NCI-H510A treated with DMSO at 0.1 percent for 48 hours (cell line): ENCODE data around the gene TNPO2.
A peak's percentile ranks its signal among the peaks of the same experiment; 100 is the strongest.

ENCODE experiments used
- DNase-seq: peaks from one replicate; lab custom pipeline; 2025; lab: John Stamatoyannopoulos, UW

The TNPO2 gene

DNA sequence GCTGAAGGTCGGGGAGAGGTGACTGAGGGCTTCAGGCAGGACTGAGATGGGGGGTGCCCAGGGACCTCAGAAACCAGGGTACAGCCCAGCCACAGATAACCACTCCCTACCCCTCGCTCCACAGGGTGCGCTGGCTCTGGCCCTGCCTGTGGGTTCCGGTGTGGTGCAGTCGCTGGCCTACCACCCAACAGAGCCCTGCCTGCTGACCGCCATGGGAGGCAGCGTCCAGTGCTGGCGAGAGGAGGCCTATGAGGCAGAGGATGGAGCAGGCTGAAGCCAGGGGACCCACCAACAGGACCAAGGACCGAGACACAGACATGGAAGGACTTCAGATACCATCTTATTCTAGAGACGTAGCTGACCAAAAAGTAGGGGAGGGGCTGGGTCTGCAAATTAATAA lies 48.3 kb downstream of the TNPO2 start:
- DNase-seq, result no peak

DNA sequence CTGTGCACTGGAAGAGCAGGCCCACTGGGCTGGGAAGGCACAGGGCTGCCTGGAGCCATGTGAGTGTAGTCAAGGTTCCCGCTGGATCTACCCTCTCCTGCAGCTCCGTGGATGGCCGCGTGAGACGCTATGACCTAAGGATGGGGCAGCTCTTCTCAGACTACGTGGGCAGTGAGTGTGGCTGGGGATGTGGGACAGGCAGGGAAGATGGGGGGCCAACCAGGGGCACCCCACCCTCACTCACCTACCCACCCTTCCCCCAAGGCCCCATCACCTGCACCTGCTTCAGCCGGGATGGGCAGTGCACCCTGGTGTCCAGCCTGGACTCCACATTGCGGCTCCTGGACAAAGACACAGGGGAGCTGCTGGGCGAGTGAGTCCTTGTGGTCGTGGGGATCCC lies 51.0 kb downstream of the TNPO2 start:
- DNase-seq, result no peak

DNA sequence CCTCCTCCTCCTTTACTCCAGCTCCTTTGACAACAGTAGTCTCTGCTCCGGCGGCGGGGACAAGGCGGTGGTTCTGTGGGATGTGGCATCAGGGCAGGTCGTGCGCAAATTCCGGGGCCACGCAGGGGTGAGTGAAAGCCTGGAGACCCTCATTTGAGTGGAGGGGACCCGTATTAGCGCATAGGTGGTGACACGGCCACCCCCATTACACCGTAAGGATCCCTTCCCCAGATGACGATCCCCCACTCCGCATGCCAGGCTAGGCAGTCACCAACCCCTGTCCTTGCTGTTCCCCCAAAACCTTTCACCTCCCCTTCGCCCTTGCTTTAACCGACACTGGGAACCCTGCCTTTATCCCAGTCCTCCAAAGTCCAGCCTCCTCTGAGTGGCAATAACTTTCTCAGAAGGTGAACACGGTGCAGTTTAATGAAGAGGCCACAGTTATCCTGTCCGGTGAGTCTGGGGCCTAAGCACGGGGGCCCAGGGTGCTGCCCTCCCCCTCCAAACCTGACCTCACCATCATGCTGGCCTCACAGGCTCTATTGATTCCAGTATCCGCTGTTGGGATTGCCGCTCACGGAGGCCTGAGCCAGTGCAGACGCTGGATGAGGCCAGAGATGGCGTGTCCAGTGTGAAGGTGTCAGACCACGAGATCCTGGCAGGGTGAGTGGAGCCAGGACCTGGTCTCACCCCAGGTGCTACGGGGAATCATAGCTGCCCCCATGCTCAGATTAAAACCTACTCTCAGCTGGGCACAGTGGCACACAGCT lies 53.4 kb downstream of the TNPO2 start:
- no peak for DNase-seq

DNA sequence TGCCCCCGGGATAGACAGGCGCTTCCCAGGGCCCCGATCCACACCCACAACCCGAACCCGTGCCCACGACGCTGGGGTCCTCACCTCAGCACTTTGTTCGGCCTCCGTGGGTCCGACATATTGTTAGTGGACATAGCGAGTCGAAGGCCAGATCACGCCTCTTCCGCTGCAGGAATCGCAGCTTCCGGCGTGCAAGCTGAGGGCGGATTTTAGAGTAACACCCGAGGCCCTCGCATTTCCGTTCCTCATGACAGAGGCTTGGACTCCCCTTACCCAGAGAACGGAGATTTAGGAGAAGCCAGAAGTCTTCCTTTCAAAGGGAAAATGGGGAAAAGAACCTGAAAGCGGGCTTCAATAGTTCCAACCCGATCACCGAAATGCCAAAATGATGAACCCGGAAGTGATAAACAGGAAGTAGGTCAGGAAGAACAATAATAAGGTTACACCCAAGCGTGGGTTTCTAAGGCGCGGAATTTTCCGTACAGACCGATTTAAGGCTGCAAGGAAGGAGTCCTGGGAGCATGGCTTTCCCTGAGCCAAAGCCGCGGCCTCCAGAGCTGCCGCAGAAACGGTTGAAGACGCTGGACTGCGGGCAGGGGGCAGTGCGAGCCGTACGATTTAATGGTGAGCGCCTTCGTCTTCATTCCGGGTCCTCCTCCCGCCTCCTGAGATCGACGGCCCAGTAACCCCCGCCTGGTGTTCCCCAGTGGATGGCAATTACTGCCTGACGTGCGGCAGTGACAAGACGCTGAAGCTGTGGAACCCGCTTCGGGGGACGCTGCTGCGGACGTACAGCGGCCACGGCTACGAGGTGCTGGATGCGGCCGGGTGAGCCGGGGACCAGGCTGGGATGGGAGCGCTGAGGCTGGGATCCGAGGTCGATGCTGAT lies 54.2 kb downstream of the TNPO2 start:
- peak; percentile 92 for DNase-seq

DNA sequence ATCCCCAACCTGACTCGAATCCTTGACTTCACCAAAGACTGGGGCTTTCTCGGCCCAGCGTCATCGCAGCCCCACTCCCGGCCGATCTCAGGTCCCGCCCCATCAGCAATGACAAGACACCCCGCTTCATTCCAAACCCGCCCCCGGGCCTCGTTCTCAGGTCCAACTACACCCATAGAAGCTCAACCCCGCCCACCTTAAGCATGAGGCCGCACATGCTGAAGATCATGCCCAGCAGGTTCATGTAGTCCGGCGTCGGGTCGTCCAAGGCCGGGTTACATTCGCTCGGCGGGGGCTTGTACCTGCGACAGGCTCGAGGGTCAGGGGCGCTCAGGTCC lies 54.8 kb downstream of the TNPO2 start:
- DNase-seq, result no peak

DNA sequence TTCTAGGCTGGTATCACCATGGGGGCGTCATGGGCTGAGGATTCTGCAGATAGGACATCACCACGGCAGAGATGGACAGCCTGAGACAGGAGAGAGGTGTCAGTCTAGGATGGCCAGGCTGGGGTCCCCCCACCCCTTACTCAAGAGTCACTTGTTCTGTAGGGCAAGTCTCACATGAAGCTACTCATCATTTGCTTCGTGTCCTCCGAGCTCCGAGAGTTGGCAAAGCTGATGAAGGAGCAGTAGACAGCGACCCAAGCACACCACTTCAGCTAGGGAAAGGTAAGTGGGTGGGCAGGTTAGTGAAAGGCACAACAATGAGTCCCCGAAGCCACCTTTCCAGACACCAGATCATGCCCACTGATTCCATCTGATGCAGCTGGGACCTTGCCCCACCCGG lies 55.4 kb downstream of the TNPO2 start:
- DNase-seq, result no peak

DNA sequence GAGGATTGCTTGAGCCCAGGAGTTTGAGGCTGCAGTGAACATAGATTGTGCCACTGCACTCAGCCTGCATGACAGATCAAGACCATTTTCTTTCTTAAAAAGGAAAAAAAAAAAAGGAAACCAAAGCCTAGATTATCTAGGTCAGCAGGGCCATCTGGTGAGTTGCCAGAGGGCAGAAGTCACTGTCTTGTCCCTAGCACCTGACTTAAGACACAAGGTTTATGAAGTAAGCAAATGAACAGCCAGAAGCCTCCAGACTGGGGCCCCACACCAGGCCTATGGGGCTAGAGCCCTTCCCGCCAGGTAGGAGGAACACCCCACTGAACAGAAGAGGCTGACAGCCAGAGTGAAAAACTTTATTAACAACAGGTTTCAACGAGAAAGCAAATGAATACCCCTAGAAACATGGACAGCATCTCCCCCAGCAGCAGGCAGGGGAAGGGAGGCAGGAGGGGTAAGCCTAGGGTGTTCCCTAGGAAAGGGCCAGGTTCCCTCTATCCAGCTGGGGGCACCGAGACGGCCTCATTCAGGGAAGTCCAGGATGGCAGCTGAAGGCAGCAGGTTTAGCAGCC lies 55.9 kb downstream of the TNPO2 start:
- DNase-seq, result no peak

DNA sequence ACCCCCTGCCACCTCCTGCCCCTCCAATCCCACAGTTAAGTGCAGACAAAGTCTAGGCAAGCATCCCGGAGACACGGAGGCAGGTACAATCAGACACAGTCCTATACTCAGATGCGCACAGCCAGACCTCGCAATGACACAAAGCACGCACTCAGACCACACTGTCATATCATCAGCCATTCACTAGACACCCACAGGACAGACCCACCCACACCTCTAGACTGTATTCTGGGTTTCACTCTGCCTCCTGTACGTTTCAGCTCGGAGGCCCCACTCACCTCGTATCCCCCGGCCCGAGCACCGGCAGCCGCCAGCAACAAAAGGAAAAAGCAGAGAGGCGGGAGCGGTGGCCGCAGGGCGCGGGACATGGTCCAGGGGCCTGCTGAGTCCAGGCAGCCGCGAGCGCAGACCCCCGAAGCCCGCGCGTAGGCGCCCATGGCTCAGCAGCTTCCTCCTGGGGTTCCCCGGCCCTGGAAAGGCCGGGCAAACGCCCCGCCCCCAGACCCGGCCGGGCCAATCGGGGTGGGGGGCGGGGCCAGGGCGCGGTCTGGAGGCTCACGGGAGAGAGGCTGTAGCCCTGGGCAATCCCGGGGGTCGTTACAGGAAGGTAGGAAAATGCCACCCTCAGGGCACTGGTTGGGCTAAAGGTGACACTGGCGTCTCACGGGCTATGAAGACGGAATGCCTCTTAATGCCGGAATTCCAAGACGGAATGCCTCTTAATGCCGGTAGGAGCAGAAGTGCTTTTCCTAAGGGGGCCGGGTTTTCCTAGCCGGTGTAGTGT lies 57.3 kb downstream of the TNPO2 start, which contains the start of the genes MAN2B1 and WDR83:
MAN2B1 (minus strand) TSS at position 478 of the 784 bp plus-strand sequence; CDS start at position 437, 41 bp downstream.
WDR83 (plus strand) TSS at position 543 of the 784 bp plus-strand sequence. CDS start 2,984 bp downstream, outside the sequence.
- DNase-seq, result peak; percentile 72

DNA sequence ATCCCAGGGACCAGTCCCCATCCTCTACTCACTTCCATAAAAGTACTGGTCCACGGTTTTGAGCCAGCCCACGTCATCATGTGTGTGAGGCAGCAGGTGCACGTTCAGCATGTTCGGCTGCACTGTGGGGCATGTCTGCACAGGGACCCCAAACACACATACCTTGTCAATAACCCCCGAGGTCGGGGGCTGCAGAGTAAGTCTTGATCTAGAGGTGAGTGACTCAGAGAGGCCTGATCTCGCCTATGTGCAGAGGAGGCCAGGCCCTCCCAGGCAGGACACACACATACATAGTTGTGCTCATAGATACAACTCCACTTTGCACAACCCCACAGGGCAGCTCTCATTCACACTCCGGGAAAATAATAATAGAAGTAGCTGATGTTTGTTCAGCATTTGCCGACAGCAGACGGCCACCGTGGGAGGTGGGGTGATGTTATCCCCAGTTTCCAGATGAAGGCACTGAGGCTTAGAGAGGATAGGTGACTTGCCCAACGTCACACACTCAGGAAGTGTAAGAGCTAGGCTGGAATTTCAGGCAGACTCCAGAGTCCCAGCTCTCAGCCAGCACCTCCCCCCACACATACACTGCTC lies 58.0 kb downstream of the TNPO2 start:
- DNase-seq, result no peak

DNA sequence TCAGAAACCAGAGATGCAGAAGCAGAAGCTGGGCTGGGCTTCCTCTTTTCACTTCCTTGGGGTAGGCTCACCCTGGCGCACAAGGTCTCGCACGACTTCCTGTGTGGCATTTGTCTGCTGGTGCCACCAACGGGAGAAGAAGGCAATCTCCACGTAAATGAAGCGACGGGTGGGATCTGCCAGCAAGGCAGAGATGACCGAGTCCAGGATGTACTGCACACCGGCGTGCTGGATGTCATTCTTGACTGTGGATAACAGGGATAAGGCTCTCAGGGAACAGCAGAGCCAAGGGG lies 58.5 kb downstream of the TNPO2 start:
- no peak for DNase-seq

DNA sequence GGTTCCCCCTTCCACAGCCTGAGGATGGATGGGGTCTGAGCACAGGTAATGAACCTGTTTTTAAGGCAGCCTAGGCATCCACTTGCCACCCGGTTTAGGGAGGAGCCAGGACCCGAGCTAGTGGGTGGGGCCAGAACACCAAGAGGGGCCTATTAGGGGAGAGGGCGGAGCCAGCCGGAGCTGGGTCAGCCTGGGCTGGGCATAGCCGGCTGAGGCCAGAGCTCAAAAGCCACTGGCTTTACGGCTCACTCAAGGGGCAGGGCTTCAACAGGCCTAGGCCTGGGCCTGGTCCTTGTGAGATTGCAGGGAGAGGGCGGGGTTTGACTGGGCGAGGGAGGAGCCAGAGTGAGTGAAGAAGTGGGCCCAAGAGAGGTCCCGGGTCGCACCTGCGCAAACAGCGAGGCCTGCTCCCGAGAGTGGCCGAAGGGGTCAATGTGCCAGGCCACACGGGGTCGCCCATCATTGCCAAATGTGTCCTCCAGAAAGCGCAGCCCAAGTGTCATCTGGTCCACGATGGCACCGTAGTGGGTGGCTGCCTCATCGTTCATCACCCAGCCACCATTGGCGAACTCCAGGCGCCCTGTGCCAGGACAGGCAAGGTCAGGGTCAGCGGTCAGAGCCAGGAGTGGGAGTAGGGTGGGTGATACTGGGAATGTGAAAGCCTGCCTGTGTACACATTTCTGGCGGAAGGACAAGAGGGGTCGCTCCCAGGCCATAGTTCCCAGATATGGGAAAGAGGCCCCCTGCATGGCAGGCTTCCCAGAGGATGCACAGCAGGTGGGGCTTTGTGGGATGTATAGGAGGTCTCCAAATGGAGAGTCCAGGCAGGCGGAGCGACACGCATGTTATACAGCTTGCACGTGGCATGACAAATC lies 59.1 kb downstream of the TNPO2 start:
- no peak for DNase-seq

DNA sequence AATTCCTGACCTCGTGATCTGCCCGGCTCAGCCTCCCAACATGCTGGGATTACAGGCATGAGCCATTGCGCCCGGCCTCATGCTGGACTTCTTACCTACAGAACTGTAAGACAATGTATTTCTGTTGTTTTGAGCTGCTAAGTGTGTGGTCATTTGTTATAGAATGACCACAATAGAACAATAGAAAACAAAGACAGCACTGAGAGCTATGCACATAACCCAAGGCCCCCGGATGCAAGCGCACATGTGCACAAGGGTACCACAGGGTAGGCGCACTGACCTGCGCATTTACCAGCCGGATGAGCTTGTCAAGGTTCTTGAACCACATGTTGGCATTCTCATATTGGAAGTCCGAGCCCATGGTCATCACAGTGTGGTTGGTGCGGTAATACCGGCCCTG lies 62.8 kb downstream of the TNPO2 start:
- DNase-seq, result no peak

DNA sequence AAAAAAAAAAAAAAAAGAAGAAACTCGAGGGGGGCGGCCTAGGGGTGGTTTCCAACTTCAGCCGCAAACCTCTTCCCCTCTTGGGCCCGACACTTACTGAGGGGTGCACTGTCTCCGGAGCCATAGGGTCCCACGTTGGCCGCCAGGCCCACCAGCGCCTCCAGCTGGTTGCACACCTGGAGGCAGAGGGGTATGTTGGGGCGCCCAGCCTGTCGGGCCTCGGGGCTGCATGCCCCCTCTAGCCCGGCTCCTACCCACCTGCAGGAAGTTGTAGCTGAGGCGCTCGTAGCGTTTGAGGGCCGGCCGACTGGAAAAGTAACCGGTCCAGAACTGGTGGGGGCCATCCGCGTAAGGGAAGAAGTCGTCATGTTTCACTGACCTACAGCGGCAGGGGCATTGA lies 65.8 kb downstream of the TNPO2 start:
- no peak for DNase-seq

DNA sequence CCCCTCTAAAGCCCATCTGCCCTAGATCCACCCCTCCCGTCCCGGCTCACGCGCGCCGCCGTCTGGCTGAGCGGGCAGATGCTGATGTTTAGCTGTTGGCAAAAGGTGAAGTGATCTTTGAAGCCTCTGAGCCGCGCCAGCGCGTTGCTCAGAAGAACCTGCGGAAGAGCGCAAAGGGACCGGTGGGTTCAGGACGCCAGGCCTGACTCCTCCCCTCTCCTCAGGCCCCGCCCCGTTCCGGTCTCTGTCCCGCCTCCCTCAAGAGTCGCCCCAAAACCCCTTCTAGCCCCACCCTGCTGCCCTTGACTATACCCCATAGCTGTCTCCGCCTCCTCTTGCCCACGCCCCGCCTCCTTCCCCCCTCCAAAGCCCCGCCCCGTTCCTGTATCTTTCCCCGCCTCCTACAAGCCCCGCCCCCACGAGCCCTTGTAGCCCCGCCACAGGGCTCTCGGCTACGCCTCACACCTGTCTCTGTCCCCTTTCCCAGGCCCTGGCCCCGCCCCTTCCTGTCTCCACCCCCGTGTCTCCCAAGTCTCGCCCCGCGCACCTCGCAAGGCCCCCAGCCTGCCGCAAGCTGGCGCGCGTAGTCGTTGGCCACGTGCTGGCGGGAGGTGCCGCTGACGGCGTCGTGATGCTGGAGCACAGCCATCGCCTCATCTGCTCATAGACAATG lies 66.7 kb downstream of the TNPO2 start:
- no peak for DNase-seq

DNA sequence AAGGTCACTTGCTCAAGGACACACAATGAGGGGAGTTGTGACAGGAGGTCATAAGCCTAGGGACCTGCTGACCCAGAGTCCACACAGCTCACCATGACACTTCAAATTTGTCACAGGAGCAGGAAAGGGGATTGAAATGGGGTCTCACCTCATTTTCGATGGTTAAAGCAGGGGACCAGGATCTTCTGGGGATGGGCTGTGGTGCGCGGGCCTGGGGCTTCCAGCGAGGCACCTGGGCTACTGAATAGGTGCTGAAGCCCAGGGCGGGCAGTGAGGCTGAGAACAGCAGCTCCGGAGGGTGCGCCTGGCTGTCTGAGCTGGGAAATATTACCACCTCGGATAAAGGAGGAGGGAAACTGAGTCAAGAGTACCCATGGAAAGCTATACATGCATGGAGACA lies 68.2 kb downstream of the TNPO2 start:
- DNase-seq, result no peak

DNA sequence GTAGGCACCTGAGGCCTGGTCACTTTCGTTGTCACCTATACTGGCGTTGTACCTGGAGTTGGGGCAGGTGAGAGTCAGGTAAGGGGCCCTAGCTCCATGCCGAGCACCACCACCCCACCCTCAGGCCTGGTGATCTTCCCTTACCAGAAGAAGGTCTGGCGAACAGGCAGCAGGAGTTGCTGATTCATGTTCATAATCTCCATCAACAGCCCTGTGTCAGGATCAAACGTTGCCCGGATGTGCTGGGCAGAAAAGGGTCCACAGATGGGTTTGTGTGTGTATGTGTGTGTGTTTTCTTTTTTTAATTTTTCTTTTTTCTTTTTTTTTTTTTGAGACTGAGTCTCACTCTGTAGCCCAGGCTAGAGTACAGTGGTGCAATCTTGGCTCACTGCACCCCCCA lies 71.5 kb downstream of the TNPO2 start:
- no peak for DNase-seq

DNA sequence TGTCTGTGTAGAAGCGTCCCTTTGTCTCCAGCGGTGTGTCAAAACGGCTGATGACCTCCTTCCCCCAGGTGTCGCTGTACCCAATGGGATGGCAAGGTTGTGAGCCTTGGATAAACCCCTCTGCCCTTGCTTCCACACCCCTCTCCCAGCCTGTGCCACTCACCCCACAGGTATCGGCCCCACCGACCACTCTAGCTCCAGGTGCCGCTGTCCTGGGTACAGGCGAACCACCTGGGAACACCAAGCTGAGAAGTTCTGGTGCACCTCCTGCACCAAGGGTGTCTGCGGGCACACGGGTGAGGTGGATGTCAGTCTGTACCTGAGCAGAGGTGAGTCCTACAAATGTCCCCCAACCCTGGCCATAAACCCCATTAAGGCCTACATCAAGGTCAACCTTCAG lies 73.8 kb downstream of the TNPO2 start:
- no peak for DNase-seq
